Activated CD8-positive, alpha-beta T cell treated with anti-CD3 and anti-CD28 coated beads for 36 hours (primary cell): ENCODE results near the gene MCC. TPM values are rescaled to one million over a fixed set of nuclear protein-coding genes. Genes with fewer than 3 reads are reported as not detected.
A peak's percentile ranks its signal among the peaks of the same experiment; 100 is the strongest.

ENCODE experiments used
- ATAC-seq: fragments of 200-7000 bp; cut with Tn5 transposase; one replicate; pipeline ENCODE4 v1.10.0; 2021; ENCODE audit warnings: mild to moderate bottlenecking, moderate library complexity
- CTCF ChIA-PET: fragments of 350-600 bp; sonication (Branson Sonifier 250); formaldehyde crosslinking; loops from one replicate; lab custom pipeline; 2021; ENCODE audit warnings: antibody characterized with exemption; lab: Charles Lee
- POLR2A ChIA-PET: fragments of 350-600 bp; sonication (Branson Sonifier 250); formaldehyde crosslinking; loops from one replicate; lab custom pipeline; 2021; ENCODE audit warnings: antibody characterized with exemption; lab: Charles Lee
- DNase-seq: peaks from one replicate; pipeline ENCODE4 v3.0.0-alpha.2; 2020
- H3K27ac Mint-ChIP-seq: one replicate; pipeline ENCODE4 v1.8.0; 2021; ENCODE audit warnings: mild to moderate bottlenecking, mixed read lengths
- H3K27me3 Mint-ChIP-seq: one replicate; pipeline ENCODE4 v1.8.0; 2021; ENCODE audit warnings: mixed read lengths
- H3K36me3 Mint-ChIP-seq: one replicate; pipeline ENCODE4 v1.8.0; 2021; ENCODE audit warnings: low read depth, mixed read lengths
- H3K4me1 Mint-ChIP-seq: one replicate; pipeline ENCODE4 v1.8.0; 2021; ENCODE audit warnings: low read depth, mixed read lengths
- H3K4me3 Mint-ChIP-seq: one replicate; pipeline ENCODE4 v1.8.0; 2021; ENCODE audit warnings: mild to moderate bottlenecking, moderate library complexity, mixed read lengths
- H3K9me3 Mint-ChIP-seq: one replicate; pipeline ENCODE4 v1.8.0; 2021; ENCODE audit warnings: mixed read lengths
- CTCF ChIP-seq: fragments of 200-600 bp; IDR thresholded peaks from one replicate; pipeline ENCODE4 v1.8.0; 2022; ENCODE audit warnings: antibody characterized with exemption, mild to moderate bottlenecking
- intact Hi-C: fragments of 100-400 bp; cut with micrococcal nuclease; formaldehyde crosslinking; loops from one replicate; pipeline ENCODE4 v1.10.0; 2022
- total RNA-seq, 2 experiments: library from RNA; stranded (reverse); gene quantifications; one replicate each; pipeline ENCODE4 v1.2.3, GENCODE V29; 2021

The MCC gene
- total RNA-seq, 2 experiments from 2014 or later, result 4.9 to 5.4 TPM

DNA sequence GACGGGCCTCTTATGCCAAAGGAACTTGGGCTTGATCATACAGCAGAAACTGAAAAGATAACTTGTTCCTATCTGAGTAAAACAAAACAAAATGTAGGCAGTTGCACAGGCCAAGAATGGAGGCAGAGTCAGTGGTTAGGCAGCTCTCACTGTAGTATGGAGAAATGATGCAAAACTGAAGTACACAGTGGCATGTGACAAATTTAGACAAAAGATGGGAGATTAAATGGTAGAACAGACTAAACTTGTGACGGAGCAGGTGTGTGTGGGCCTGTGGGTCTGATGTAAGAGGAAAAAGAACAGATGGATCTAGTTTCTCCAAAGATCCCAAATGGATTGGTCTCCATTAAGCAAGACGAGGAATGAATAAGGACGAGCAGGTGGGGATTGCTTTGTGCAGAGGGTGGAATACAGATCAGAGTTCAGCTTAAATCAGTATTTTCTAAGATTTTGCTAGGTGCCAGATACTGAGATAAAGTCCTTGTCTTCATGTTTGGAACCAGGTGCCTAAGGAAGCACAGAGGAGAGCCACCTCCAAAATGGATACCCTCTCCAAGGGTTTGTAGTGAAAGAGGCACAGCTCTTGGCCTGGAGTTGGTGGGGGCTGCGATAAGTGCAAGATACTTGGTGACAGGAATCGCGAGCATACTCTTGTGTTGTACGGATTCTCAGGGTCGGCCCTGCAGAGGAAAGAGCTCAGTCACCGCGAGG is 512.4 kb downstream of the MCC start:
- intact Hi-C loops, result loop anchor here (5.0 to 10.0 kb wide), 2 partner anchors 54 to 271 kb away; partner anchors contain the start of gene REEP5
- CTCF ChIA-PET, result interaction anchor here (0.6 to 3.5 kb wide), 11 partner anchors 10 to 425 kb away, joined by 3 to 34 read pairs (median 3); partner anchors contain the start of genes REEP5 and SRP19
- TF ChIP-seq CTCF, result no peak
- no peaks in the 10 kb centered on the region for H3K9me3 Mint-ChIP-seq
- DNase-seq (no peak), ATAC-seq (peak; percentile 40)
- H3K27ac Mint-ChIP-seq, result peak overlapping the region; percentile 98
- POLR2A ChIA-PET, result interaction anchor here (0.6 to 2.9 kb wide), 11 partner anchors 8 to 115 kb away, joined by 3 to 13 read pairs (median 5); partner anchors contain the start of genes REEP5 and SRP19
- H3K27me3 Mint-ChIP-seq, result no peaks in the 10 kb centered on the region
- H3K4me1 Mint-ChIP-seq, result peaks cover 29% of the 10 kb centered on the region
- H3K4me3 Mint-ChIP-seq, result peak overlapping the region; percentile 93
- peaks cover 11% of the 10 kb centered on the region for H3K36me3 Mint-ChIP-seq

DNA sequence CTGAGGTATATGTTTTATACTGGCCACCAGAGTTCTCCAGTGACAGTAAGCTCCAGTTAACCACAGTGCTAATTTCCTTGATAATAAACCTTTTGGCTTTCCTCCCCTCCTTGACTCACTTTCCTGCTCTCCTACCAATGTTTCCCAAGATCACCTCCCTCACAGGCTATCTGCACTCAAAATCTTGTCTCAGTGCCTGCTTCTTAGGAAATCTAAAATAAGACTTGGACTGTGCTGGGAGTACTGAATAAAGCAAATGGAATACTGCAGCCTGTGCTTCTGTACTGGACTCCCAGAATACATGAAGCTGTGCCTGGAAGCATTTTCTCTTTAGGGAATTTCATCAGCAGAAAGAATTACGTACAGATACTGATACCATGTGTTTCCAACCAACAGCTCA is 513.4 kb downstream of the MCC start:
- no peak for DNase-seq
- TF ChIP-seq CTCF, result no peak
- Mint-ChIP-seq H3K27ac (no peak overlapping the region), H3K4me3 (no peak overlapping the region), H3K4me1 (peaks cover 20% of the 10 kb centered on the region), H3K27me3 (no peaks in the 10 kb centered on the region), H3K9me3 (no peaks in the 10 kb centered on the region), H3K36me3 (peaks cover 8% of the 10 kb centered on the region)
- ChIA-PET POLR2A (interaction anchor here (0.6 to 2.9 kb wide), 6 partner anchors 9 to 114 kb away, joined by 4 to 13 read pairs (median 6); partner anchors contain the start of genes REEP5 and SRP19), CTCF (interaction anchor here (1.2 to 3.5 kb wide), 5 partner anchors 10 to 51 kb away, joined by 3 to 34 read pairs (median 3); no protein-coding TSS in a partner anchor)
- intact Hi-C loops, result loop anchor here (5.0 to 10.0 kb wide), 2 partner anchors 53 to 270 kb away; partner anchors contain the start of gene REEP5
- ATAC-seq, result no peak

DNA sequence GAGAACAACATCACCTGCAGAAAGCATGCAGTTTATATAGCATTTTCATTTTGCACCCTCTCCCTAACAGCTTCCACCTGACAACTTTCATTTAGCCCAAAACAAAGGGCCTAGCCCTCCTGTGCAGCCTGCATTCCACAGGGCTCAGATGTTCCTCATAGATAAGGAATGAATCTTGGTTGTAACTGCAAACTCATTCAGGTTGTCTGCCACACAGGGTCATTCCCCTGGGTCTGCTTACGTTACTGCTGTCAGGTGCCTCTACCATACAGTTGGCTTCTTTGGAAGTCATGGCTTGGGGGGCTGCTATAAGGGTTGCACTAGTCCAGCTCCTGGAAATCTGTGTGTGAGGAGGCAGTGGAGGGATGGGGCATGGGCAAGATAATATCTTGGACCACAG is 514.3 kb downstream of the MCC start:
- DNase-seq, result no peak
- H3K4me1 Mint-ChIP-seq, result peaks cover 19% of the 10 kb centered on the region
- ChIA-PET CTCF (interaction anchor here (1.5 to 3.5 kb wide), 2 partner anchors 9 to 42 kb away, joined by 3 to 34 read pairs; no protein-coding TSS in a partner anchor), POLR2A (interaction anchor here (0.8 kb wide), 1 partner anchor 55 kb away, joined by 3 read pairs; no protein-coding TSS in a partner anchor)
- no peak for TF ChIP-seq CTCF
- H3K27ac Mint-ChIP-seq, result no peak overlapping the region
- ATAC-seq, result no peak
- peaks cover 8% of the 10 kb centered on the region for H3K36me3 Mint-ChIP-seq
- no peaks in the 10 kb centered on the region for H3K27me3 Mint-ChIP-seq
- H3K9me3 Mint-ChIP-seq, result no peaks in the 10 kb centered on the region
- H3K4me3 Mint-ChIP-seq, result no peak overlapping the region
- intact Hi-C loops, result loop anchor here (10.0 kb wide), 1 partner anchor 269 kb away; no protein-coding TSS in a partner anchor

DNA sequence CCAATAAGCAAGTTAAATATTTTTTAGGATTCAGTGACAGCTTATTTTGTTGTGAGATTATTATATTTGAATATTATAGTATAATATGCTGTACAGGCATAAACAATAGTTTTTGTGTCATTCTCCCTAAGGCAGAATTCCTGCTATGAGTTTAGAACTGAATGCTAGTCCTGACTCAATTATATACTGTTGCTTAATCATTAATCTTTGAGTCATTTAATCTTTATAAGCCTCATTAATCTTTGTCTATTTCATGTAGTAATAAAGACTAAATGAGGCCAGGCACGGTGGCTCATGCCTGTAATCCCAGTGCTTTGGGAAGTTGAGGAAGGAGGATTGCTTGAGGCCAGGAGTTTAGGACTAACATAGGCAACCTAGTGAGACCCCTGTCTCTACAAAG is 515.2 kb downstream of the MCC start:
- no peak for ATAC-seq
- Mint-ChIP-seq H3K27ac (no peak overlapping the region), H3K27me3 (no peaks in the 10 kb centered on the region), H3K9me3 (no peaks in the 10 kb centered on the region), H3K36me3 (peaks cover 4% of the 10 kb centered on the region), H3K4me1 (peaks cover 16% of the 10 kb centered on the region), H3K4me3 (no peak overlapping the region)
- ChIA-PET CTCF (interaction anchor here (2.2 kb wide), 1 partner anchor 23 kb away, joined by 6 read pairs; no protein-coding TSS in a partner anchor), POLR2A (no interaction called here)
- no peak for TF ChIP-seq CTCF
- intact Hi-C loops, result loop anchor here (10.0 kb wide), 1 partner anchor 268 kb away; no protein-coding TSS in a partner anchor
- DNase-seq, result no peak

Other genes starting within 250 kb of the MCC start
- not detected for gene TSSK1B, start 53.5 kb downstream of the MCC start, total RNA-seq
- 10 to 100 TPM; 26.8 to 28.2 TPM for gene YTHDC2, start 25.2 kb upstream of the MCC start, total RNA-seq